SK-N-SH (cell line): Measurements from ENCODE around the gene UBTD2. TPM values are rescaled to one million over a fixed set of nuclear protein-coding genes. Genes with fewer than 3 reads are reported as not detected.

Experiments used
- CTCF ChIA-PET: fragments of 300-600, 350-600 bp; formaldehyde crosslinking; extraction: SDS; loops from one replicate; lab custom pipeline; 2021; lab: Yijun Ruan, JAX
- POLR2A ChIA-PET: fragments of 350-600 bp; sonication (Branson Sonifier 250); formaldehyde crosslinking; extraction: SDS; loops from one replicate; lab custom pipeline; 2020; ENCODE audit warnings: antibody characterized with exemption, inconsistent platforms; lab: Yijun Ruan, JAX
- DNase-seq: peaks from one replicate; pipeline ENCODE4 v3.0.0; 2012
- H2AFZ ChIP-seq: fragments of 200-600 bp; sonication (generic); 2 replicates; pipeline ENCODE4 v1.8.1; 2016; ENCODE audit warnings: antibody characterized with exemption, mild to moderate bottlenecking, low read depth
- H3F3A ChIP-seq: fragments of 200-600 bp; sonication (generic); replicated peaks from 2 replicates; pipeline ENCODE3; 2016; ENCODE audit warnings: antibody characterized with exemption, mild to moderate bottlenecking; ENCODE audit not compliant: insufficient read depth
- H3K27ac ChIP-seq, 2 experiments: fragments of 200-500 bp in 1 of 2; fragments of 200-600 bp in 1 of 2; sonication (Bioruptor generic) in 1 of 2; sonication (generic), shearing (Covaris generic) in 1 of 2; 2 replicates each; pipeline versions ENCODE4 v1.5.1 to v1.6.1; 2014 to 2016; ENCODE audit warnings: low read depth in 2 of 2, inconsistent platforms in 1 of 2, low read length in 1 of 2, mild to moderate bottlenecking in 1 of 2, mixed read lengths in 1 of 2
- H3K27me3 ChIP-seq: fragments of 200-600 bp; sonication (generic), shearing (Covaris generic); 2 replicates; pipeline ENCODE4 v1.6.1; 2016; ENCODE audit warnings: mixed run types; ENCODE audit not compliant: insufficient read depth
- H3K36me3 ChIP-seq, 2 experiments: fragments of 200-500 bp in 1 of 2; fragments of 200-600 bp in 1 of 2; sonication (Bioruptor generic) in 1 of 2; sonication (generic) in 1 of 2; replicated peaks in 1 of 2; 2 replicates each; pipeline versions ENCODE3 to v1.5.1; 2014 to 2016; ENCODE audit warnings: low read length in 1 of 2, mild to moderate bottlenecking in 1 of 2; ENCODE audit not compliant: insufficient read depth in 2 of 2, control insufficient read depth in 1 of 2
- H3K4me1 ChIP-seq, 2 experiments: fragments of 200-500 bp in 1 of 2; fragments of 200-600 bp in 1 of 2; sonication (Bioruptor generic) in 1 of 2; sonication (generic), shearing (Covaris generic) in 1 of 2; 2 replicates each; pipeline versions ENCODE4 v1.5.1 to v1.6.1; 2014 to 2016; ENCODE audit warnings: low read depth in 1 of 2, low read length in 1 of 2, mixed run types in 1 of 2; ENCODE audit not compliant: insufficient read depth in 2 of 2, control insufficient read depth in 1 of 2
- H3K4me2 ChIP-seq: fragments of 200-600 bp; sonication (generic), shearing (Covaris generic); 2 replicates; pipeline ENCODE4 v1.6.1; 2017; ENCODE audit warnings: mixed run types
- H3K4me3 ChIP-seq, 2 experiments: fragments of 200-500 bp in 1 of 2; fragments of 200-600 bp in 1 of 2; sonication (Bioruptor generic) in 1 of 2; sonication (generic), shearing (Covaris generic) in 1 of 2; 2 replicates each; pipeline versions ENCODE4 v1.5.1 to v1.8.1; 2014 to 2016; ENCODE audit warnings: low read depth in 2 of 2, inconsistent platforms in 1 of 2, low read length in 1 of 2, mild to moderate bottlenecking in 1 of 2, mixed read lengths in 1 of 2, moderate library complexity in 1 of 2
- H3K79me2 ChIP-seq: fragments of 200-600 bp; sonication (generic); 2 replicates; pipeline ENCODE4 v1.8.1; 2017; ENCODE audit warnings: mild to moderate bottlenecking; ENCODE audit not compliant: insufficient read depth
- H3K9ac ChIP-seq: fragments of 200-600 bp; sonication (generic); 2 replicates; pipeline ENCODE4 v1.6.1; 2017; ENCODE audit warnings: mixed run types
- H3K9me2 ChIP-seq: fragments of 200-600 bp; sonication (generic); 2 replicates; pipeline ENCODE4 v1.6.1; 2017; ENCODE audit warnings: mixed run types
- H3K9me3 ChIP-seq: fragments of 200-600 bp; sonication (generic); 2 replicates; pipeline ENCODE4 v1.6.1; 2017; ENCODE audit warnings: mixed run types, mild to moderate bottlenecking, moderate library complexity
- H4K20me1 ChIP-seq: fragments of 200-600 bp; sonication (generic); 2 replicates; pipeline ENCODE4 v1.6.1; 2017; ENCODE audit warnings: mild to moderate bottlenecking, mixed run types; ENCODE audit not compliant: insufficient read depth
- CHD2 ChIP-seq: fragments of 150-350 bp; IDR thresholded peaks from 2 replicates; pipeline ENCODE4 v1.6.1; 2018; ENCODE audit warnings: low read length; ENCODE audit not compliant: partially characterized antibody
- EP300 ChIP-seq, 2 experiments: IDR thresholded peaks; 2 replicates each; pipeline versions ENCODE4 v1.4.0 to v1.6.1; 2012; ENCODE audit warnings: borderline replicate concordance in 1 of 2, low read depth in 1 of 2, low read length in 1 of 2
- EZH2phosphoT487 ChIP-seq: fragments of 200-600 bp; sonication (generic); IDR thresholded peaks from 2 replicates; pipeline ENCODE4 v1.6.1; 2017; ENCODE audit warnings: low read depth, mixed run types, mild to moderate bottlenecking, antibody characterized with exemption, moderate library complexity, borderline replicate concordance
- FOSL2 ChIP-seq: IDR thresholded peaks from 2 replicates; pipeline ENCODE4 v1.4.0; 2012; ENCODE audit warnings: low read depth, mild to moderate bottlenecking, moderate library complexity, borderline replicate concordance
- FOXM1 ChIP-seq: IDR thresholded peaks from 2 replicates; pipeline ENCODE4 v1.4.0; 2012; ENCODE audit warnings: low read depth, mild to moderate bottlenecking
- GABPA ChIP-seq: IDR thresholded peaks from 2 replicates; pipeline ENCODE4 v1.4.0; 2012; ENCODE audit warnings: low read depth, mild to moderate bottlenecking
- GATA2 ChIP-seq: sonication (generic); formaldehyde crosslinking; IDR thresholded peaks from 2 replicates; pipeline ENCODE4 v1.5.0; 2020; ENCODE audit warnings: mild to moderate bottlenecking, missing genetic modification reagents
- JUND ChIP-seq: IDR thresholded peaks from 2 replicates; pipeline ENCODE4 v1.4.0; 2012
- MXI1 ChIP-seq: IDR thresholded peaks from 2 replicates; pipeline ENCODE4 v1.6.1; 2012; ENCODE audit warnings: mild to moderate bottlenecking, low read depth, low read length, improper control_type of control experiment
- NRF1 ChIP-seq: IDR thresholded peaks from 2 replicates; pipeline ENCODE4 v1.6.1; 2012; ENCODE audit warnings: low read depth, mild to moderate bottlenecking, low read length
- RFX5 ChIP-seq: IDR thresholded peaks from 2 replicates; pipeline ENCODE4 v1.6.1; 2012; ENCODE audit warnings: mild to moderate bottlenecking, improper control_type of control experiment, low read length
- TEAD4 ChIP-seq: IDR thresholded peaks from 2 replicates; pipeline ENCODE4 v1.4.0; 2012; ENCODE audit warnings: mild to moderate bottlenecking, borderline replicate concordance; ENCODE audit not compliant: insufficient read depth
- WGBS: methylation state at CpG from one replicate; pipeline ENCODE4 v1.1.6; 2017; ENCODE audit warnings: low lambda C conversion rate; 5-methylcytosine and 5-hydroxymethylcytosine counted together
- polyA plus RNA-seq, 3 experiments: library from polyadenylated mRNA; depleted of rRNA; stranded (reverse); fragments of >200 nt; gene quantifications; 2 replicates each; pipeline ENCODE4 v1.2.3, GENCODE V29; 2012
- TF ChIP-seq, protein P1 (sequence below): IDR thresholded peaks from 2 replicates; pipeline ENCODE4; 2012
- TF ChIP-seq, protein P2 (sequence below): IDR thresholded peaks from 2 replicates; pipeline ENCODE4 v1.4.0; 2012; ENCODE audit warnings: low read depth, borderline replicate concordance
- TF ChIP-seq, protein P3 (sequence below): IDR thresholded peaks from 2 replicates; pipeline ENCODE4 v1.6.1; 2012; ENCODE audit warnings: mild to moderate bottlenecking, low read depth, low read length, moderate library complexity
- TF ChIP-seq, protein P4 (sequence below): IDR thresholded peaks from 2 replicates; pipeline ENCODE4 v1.4.0; 2012; ENCODE audit warnings: low read depth, borderline replicate concordance

The UBTD2 gene
- polyA plus RNA-seq, 1 of the 3 experiments (the other 2 are of a cell fraction), result 13.8 TPM

DNA sequence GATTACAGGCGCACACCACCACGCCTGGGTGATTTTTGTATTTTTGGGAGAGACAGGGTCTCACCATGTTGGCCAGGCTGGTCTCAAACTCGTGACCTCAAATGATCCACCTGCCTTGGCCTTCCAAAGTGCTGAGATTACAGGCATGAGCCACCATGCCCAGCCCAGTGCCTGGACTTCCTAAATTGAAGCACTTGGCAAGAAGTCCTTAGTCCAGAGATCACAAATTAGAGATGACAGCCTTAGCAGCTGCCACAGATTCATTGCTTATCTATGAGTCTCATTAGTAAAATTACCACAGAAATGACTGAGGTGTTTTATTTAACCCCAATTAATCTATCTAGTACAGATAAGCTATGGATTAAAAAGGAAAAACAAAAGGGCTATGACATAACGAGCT is 70.4 kb downstream of the UBTD2 start:
- Histone ChIP-seq H3K27me3 (no peaks in the 10 kb centered on the region), H3K79me2 (peaks cover 71% of the 10 kb centered on the region), H3K9me2 (no peaks in the 10 kb centered on the region), H3K4me2 (no peak overlapping the region), H2AFZ (no peak overlapping the region), H3K9me3 (no peaks in the 10 kb centered on the region), H3K9ac (no peak overlapping the region), H3F3A (peaks cover 4% of the 10 kb centered on the region), H3K4me1 (no peaks in the 10 kb centered on the region; a peak in 1 of 4 replicates), H3K27ac (no peak overlapping the region), H3K4me3 (no peak overlapping the region), H4K20me1 (0 out of 2 replicates have a peak, but pooled peaks cover 10% of the 10 kb centered on the region), H3K36me3 (peaks cover 26 to 50% of the 10 kb centered on the region in 2 experiments)
- POLR2A ChIA-PET, result no interaction called here
- over 99% methylated on average over 4 of the region's 4 CpGs for WGBS
- CTCF ChIA-PET, result interaction anchor here (1.1 kb wide), 2 partner anchors 16 to 70 kb away, joined by 3 read pairs; no protein-coding TSS in a partner anchor
- TF ChIP-seq, protein P1, sequence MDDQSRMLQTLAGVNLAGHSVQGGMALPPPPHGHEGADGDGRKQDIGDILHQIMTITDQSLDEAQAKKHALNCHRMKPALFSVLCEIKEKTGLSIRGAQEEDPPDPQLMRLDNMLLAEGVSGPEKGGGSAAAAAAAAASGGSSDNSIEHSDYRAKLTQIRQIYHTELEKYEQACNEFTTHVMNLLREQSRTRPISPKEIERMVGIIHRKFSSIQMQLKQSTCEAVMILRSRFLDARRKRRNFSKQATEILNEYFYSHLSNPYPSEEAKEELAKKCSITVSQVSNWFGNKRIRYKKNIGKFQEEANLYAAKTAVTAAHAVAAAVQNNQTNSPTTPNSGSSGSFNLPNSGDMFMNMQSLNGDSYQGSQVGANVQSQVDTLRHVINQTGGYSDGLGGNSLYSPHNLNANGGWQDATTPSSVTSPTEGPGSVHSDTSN, result no peak
- TF ChIP-seq FOSL2 (no peak), NRF1 (no peak), GABPA (no peak), CHD2 (no peak), GATA2 (CRISPR knock-in tag) (no peak), JUND (no peak), FOXM1 (no peak), TEAD4 (no peak), EP300 (IDR thresholded peaks at IDR 0.05; ENCODE audit: borderline replicate concordance in 1 of 2, low read depth in 1 of 2, low read length in 1 of 2) (no peak), EZH2phosphoT487 (no peak), MXI1 (no peak), RFX5 (no peak)
- TF ChIP-seq, protein P2, sequence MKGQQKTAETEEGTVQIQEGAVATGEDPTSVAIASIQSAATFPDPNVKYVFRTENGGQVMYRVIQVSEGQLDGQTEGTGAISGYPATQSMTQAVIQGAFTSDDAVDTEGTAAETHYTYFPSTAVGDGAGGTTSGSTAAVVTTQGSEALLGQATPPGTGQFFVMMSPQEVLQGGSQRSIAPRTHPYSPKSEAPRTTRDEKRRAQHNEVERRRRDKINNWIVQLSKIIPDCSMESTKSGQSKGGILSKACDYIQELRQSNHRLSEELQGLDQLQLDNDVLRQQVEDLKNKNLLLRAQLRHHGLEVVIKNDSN, result no peak
- TF ChIP-seq, protein P3, sequence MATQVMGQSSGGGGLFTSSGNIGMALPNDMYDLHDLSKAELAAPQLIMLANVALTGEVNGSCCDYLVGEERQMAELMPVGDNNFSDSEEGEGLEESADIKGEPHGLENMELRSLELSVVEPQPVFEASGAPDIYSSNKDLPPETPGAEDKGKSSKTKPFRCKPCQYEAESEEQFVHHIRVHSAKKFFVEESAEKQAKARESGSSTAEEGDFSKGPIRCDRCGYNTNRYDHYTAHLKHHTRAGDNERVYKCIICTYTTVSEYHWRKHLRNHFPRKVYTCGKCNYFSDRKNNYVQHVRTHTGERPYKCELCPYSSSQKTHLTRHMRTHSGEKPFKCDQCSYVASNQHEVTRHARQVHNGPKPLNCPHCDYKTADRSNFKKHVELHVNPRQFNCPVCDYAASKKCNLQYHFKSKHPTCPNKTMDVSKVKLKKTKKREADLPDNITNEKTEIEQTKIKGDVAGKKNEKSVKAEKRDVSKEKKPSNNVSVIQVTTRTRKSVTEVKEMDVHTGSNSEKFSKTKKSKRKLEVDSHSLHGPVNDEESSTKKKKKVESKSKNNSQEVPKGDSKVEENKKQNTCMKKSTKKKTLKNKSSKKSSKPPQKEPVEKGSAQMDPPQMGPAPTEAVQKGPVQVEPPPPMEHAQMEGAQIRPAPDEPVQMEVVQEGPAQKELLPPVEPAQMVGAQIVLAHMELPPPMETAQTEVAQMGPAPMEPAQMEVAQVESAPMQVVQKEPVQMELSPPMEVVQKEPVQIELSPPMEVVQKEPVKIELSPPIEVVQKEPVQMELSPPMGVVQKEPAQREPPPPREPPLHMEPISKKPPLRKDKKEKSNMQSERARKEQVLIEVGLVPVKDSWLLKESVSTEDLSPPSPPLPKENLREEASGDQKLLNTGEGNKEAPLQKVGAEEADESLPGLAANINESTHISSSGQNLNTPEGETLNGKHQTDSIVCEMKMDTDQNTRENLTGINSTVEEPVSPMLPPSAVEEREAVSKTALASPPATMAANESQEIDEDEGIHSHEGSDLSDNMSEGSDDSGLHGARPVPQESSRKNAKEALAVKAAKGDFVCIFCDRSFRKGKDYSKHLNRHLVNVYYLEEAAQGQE, result no peak
- TF ChIP-seq, protein P4, sequence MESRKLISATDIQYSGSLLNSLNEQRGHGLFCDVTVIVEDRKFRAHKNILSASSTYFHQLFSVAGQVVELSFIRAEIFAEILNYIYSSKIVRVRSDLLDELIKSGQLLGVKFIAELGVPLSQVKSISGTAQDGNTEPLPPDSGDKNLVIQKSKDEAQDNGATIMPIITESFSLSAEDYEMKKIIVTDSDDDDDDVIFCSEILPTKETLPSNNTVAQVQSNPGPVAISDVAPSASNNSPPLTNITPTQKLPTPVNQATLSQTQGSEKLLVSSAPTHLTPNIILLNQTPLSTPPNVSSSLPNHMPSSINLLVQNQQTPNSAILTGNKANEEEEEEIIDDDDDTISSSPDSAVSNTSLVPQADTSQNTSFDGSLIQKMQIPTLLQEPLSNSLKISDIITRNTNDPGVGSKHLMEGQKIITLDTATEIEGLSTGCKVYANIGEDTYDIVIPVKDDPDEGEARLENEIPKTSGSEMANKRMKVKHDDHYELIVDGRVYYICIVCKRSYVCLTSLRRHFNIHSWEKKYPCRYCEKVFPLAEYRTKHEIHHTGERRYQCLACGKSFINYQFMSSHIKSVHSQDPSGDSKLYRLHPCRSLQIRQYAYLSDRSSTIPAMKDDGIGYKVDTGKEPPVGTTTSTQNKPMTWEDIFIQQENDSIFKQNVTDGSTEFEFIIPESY, result no peak
- DNase-seq, result no peak
